Panc1 (cell line): ENCODE data around the gene DLGAP1. TPM values are rescaled to one million over a fixed set of nuclear protein-coding genes. Genes with fewer than 3 reads are reported as not detected.

Source experiments
- ATAC-seq: fragments of 200-7000 bp; cut with Tn5 transposase; 2 replicates; pipeline ENCODE4 v1.9.1; 2020; ENCODE audit warnings: mild to moderate bottlenecking, moderate library complexity
- BruUV-seq: library from RNA; stranded (reverse); fragments of 400-500 nt; replicated peaks from 2 replicates; lab custom pipeline; 2021; lab: Mats Ljungman, UMichigan
- CTCF ChIA-PET: fragments of 300-600 bp; sonication (Branson Sonifier 250); formaldehyde crosslinking; loops from one replicate; lab custom pipeline; 2022; ENCODE audit warnings: antibody characterized with exemption; lab: Charles Lee
- POLR2A ChIA-PET: fragments of 300-600 bp; sonication (Branson Sonifier 250); formaldehyde crosslinking; loops from one replicate; lab custom pipeline; 2022; ENCODE audit warnings: antibody characterized with exemption; lab: Charles Lee
- DNase-seq: peaks from one replicate; pipeline ENCODE4 v3.0.0-alpha.2; 2010; ENCODE audit warnings: low read depth, low spot score
- H3K27ac ChIP-seq: 2 replicates; pipeline ENCODE4 v1.5.1; 2011; ENCODE audit warnings: mild to moderate bottlenecking, low read length, inconsistent platforms
- H3K27me3 ChIP-seq: fragments of 200-500 bp; sonication (Bioruptor generic); 2 replicates; pipeline ENCODE4 v1.6.0; 2014; ENCODE audit warnings: low read length, inconsistent platforms; ENCODE audit not compliant: control insufficient read depth, insufficient read depth
- H3K36me3 ChIP-seq: fragments of 200-500 bp; sonication (Bioruptor generic); 2 replicates; pipeline ENCODE4 v1.5.1; 2014; ENCODE audit warnings: inconsistent platforms, mild to moderate bottlenecking, low read length, moderate library complexity; ENCODE audit not compliant: control insufficient read depth, insufficient read depth
- H3K4me1 ChIP-seq: 2 replicates; pipeline ENCODE4 v1.5.1; 2011; ENCODE audit warnings: inconsistent platforms, mild to moderate bottlenecking, low read length, moderate library complexity; ENCODE audit not compliant: control insufficient read depth, insufficient read depth
- H3K4me3 ChIP-seq, 2 experiments: 2 replicates each; pipeline ENCODE4 v1.5.1; 2011 to 2012; ENCODE audit warnings: low read depth in 2 of 2, low read length in 2 of 2, mild to moderate bottlenecking in 2 of 2, inconsistent platforms in 1 of 2, moderate library complexity in 1 of 2
- H3K9me3 ChIP-seq: fragments of 200-500 bp; sonication (Bioruptor generic); 2 replicates; pipeline ENCODE4 v1.5.1; 2014; ENCODE audit warnings: low read depth, mild to moderate bottlenecking, inconsistent platforms, low read length, moderate library complexity; ENCODE audit not compliant: control insufficient read depth, insufficient read depth
- POLR2AphosphoS5 ChIP-seq: IDR thresholded peaks from 2 replicates; pipeline ENCODE4 v1.6.1; 2012; ENCODE audit warnings: mild to moderate bottlenecking, low read depth, low read length, moderate library complexity
- SIN3A ChIP-seq: IDR thresholded peaks from 2 replicates; pipeline ENCODE4 v1.6.1; 2012; ENCODE audit warnings: low read depth, mild to moderate bottlenecking, low read length, moderate library complexity, borderline replicate concordance; ENCODE audit not compliant: insufficient read depth
- TCF7L2 ChIP-seq: IDR thresholded peaks from 2 replicates; pipeline ENCODE4 v1.6.1; 2011; ENCODE audit warnings: mild to moderate bottlenecking, low read depth, low read length, inconsistent platforms
- in situ Hi-C: cut with HindIII; loops from 2 replicates; pipeline ENCODE4 v1.10.0; 2016; ENCODE audit warnings: low sequenced_read_pairs, low pct_unique_long_range_greater_than_20kb
- intact Hi-C: fragments of 100-400 bp; cut with micrococcal nuclease; formaldehyde crosslinking; loops from one replicate; pipeline ENCODE4 v1.10.0; 2022; ENCODE audit not compliant: unreplicated experiment
- total RNA-seq: library from RNA; stranded (reverse); gene quantifications from one replicate; pipeline ENCODE4 v1.2.1, GENCODE V29; 2021; ENCODE audit not compliant: unreplicated experiment
- TF ChIP-seq, protein P1 (sequence below): fragments of 450-650 bp; IDR thresholded peaks from 2 replicates; pipeline ENCODE4 v1.5.1; 2017; ENCODE audit warnings: mild to moderate bottlenecking
- TF ChIP-seq, protein P2 (sequence below), 2 experiments: IDR thresholded peaks; 2 replicates each; pipeline ENCODE4 v1.6.1; 2011 to 2012; ENCODE audit warnings: low read depth in 2 of 2, control low read depth in 1 of 2, low read length in 1 of 2, mild to moderate bottlenecking in 1 of 2, moderate library complexity in 1 of 2; ENCODE audit not compliant: insufficient read depth in 1 of 2

DLGAP1 gene
- total RNA-seq, 1 experiment from 2014 or later = 1.8 TPM

DNA sequence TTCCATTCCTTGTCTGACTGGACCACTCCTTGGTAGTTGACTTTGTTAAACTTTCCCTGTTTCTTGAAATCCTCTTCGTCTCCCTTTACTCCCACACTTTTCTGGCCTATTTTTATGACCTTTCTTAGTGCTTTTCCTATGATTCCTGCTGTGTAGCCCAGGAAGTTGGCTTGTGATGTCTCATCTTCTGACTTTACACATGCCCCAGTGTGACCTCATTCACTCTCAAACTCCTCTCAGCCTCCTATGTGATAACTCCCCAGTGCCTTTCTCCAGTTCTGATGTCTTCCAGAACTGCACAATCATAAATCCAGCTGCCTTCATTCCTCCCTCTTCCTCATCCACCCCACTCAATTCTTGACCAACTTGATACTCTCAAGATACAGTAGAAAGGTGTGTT, 597.6 kb downstream of the DLGAP1 start:
- in situ Hi-C loops = no loop called here
- Histone ChIP-seq H3K4me3 (no peak overlapping the region), H3K4me1 (no peaks in the 10 kb centered on the region), H3K36me3 (no peaks in the 10 kb centered on the region), H3K27ac (no peak overlapping the region), H3K9me3 (no peaks in the 10 kb centered on the region), H3K27me3 (no peaks in the 10 kb centered on the region)
- ChIA-PET POLR2A (no interaction called here), CTCF (interaction anchor here (0.7 kb wide), 1 partner anchor 196 kb away, joined by 3 read pairs; no protein-coding TSS in a partner anchor)
- BruUV-seq = no TSS peak
- ATAC-seq = no peak
- TF ChIP-seq POLR2AphosphoS5 (no peak), TCF7L2 (no peak), SIN3A (no peak)
- TF ChIP-seq, protein P1, sequence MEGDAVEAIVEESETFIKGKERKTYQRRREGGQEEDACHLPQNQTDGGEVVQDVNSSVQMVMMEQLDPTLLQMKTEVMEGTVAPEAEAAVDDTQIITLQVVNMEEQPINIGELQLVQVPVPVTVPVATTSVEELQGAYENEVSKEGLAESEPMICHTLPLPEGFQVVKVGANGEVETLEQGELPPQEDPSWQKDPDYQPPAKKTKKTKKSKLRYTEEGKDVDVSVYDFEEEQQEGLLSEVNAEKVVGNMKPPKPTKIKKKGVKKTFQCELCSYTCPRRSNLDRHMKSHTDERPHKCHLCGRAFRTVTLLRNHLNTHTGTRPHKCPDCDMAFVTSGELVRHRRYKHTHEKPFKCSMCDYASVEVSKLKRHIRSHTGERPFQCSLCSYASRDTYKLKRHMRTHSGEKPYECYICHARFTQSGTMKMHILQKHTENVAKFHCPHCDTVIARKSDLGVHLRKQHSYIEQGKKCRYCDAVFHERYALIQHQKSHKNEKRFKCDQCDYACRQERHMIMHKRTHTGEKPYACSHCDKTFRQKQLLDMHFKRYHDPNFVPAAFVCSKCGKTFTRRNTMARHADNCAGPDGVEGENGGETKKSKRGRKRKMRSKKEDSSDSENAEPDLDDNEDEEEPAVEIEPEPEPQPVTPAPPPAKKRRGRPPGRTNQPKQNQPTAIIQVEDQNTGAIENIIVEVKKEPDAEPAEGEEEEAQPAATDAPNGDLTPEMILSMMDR = no peak
- TF ChIP-seq, protein P2, sequence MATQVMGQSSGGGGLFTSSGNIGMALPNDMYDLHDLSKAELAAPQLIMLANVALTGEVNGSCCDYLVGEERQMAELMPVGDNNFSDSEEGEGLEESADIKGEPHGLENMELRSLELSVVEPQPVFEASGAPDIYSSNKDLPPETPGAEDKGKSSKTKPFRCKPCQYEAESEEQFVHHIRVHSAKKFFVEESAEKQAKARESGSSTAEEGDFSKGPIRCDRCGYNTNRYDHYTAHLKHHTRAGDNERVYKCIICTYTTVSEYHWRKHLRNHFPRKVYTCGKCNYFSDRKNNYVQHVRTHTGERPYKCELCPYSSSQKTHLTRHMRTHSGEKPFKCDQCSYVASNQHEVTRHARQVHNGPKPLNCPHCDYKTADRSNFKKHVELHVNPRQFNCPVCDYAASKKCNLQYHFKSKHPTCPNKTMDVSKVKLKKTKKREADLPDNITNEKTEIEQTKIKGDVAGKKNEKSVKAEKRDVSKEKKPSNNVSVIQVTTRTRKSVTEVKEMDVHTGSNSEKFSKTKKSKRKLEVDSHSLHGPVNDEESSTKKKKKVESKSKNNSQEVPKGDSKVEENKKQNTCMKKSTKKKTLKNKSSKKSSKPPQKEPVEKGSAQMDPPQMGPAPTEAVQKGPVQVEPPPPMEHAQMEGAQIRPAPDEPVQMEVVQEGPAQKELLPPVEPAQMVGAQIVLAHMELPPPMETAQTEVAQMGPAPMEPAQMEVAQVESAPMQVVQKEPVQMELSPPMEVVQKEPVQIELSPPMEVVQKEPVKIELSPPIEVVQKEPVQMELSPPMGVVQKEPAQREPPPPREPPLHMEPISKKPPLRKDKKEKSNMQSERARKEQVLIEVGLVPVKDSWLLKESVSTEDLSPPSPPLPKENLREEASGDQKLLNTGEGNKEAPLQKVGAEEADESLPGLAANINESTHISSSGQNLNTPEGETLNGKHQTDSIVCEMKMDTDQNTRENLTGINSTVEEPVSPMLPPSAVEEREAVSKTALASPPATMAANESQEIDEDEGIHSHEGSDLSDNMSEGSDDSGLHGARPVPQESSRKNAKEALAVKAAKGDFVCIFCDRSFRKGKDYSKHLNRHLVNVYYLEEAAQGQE (IDR thresholded peaks at IDR 0.05; ENCODE audit: insufficient read depth in 1 of 2, low read depth in 2 of 2, low read length in 1 of 2) = no peak
- no peak for DNase-seq
- intact Hi-C loops = no loop called here

DNA sequence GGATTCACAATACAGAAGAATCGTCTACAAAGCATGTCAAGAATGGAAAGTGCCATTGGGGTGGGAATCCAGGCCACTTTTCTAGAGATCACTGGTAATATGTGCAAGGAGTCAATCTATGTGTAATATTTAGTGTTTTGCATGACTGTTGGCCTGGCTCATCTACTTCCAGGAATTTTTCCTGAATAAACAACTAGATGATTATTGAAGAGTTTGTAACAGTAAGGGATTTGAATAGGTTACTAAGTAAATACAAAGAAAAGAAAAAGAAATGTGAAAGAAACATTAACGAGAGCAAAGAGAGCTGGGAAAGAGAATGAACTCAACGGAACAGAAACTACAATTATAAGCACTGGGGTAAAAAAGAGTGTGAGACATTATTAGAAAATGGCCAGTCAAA, 599.1 kb downstream of the DLGAP1 start:
- Histone ChIP-seq H3K9me3 (no peaks in the 10 kb centered on the region), H3K4me3 (no peak overlapping the region), H3K27me3 (no peaks in the 10 kb centered on the region), H3K4me1 (no peaks in the 10 kb centered on the region), H3K27ac (no peak overlapping the region), H3K36me3 (no peaks in the 10 kb centered on the region)
- TF ChIP-seq SIN3A = no peak
- intact Hi-C loops = no loop called here
- in situ Hi-C loops = no loop called here
- no TSS peak for BruUV-seq
- no peak for ATAC-seq
- no peak for DNase-seq
- CTCF ChIA-PET = no interaction called here
- POLR2A ChIA-PET = no interaction called here

DNA sequence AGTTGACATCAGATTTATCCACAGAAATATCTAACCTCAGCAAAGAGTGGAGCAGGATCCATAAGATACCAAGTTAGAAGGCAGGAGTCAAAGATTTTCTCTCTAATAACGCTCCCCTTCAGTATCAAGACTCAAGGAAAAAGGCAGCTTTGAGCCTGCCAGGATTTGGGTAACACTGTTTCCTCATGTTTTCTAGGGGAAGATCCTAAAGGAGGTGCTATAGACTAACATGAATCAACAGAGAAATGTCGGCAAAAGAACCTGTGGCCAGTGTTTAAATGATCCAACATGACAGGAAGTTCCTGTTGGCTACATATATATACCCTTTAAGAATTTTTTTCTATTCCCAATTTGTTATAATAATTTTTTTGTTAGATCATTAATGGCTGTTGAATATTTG, 602.8 kb downstream of the DLGAP1 start:
- intact Hi-C loops = no loop called here

More for the DNA sequence above, 602.8 kb downstream of the DLGAP1 start:
- POLR2A ChIA-PET = no interaction called here
- in situ Hi-C loops = no loop called here
- no TSS peak for BruUV-seq
- no peak for ATAC-seq
- H3K36me3 ChIP-seq = no peaks in the 10 kb centered on the region
- TF ChIP-seq SIN3A (no peak), POLR2AphosphoS5 (no peak), TCF7L2 (no peak)
- TF ChIP-seq, protein P2 (IDR thresholded peaks at IDR 0.05; ENCODE audit: insufficient read depth in 1 of 2, low read depth in 2 of 2, low read length in 1 of 2) = no peak
- TF ChIP-seq, protein P1 = no peak
- H3K27ac ChIP-seq = no peak overlapping the region
- no peak overlapping the region for H3K4me3 ChIP-seq
- CTCF ChIA-PET = no interaction called here
- H3K27me3 ChIP-seq = no peaks in the 10 kb centered on the region
- DNase-seq = no peak
- H3K9me3 ChIP-seq = no peaks in the 10 kb centered on the region
- no peaks in the 10 kb centered on the region for H3K4me1 ChIP-seq
